IPS DF 19.7 (cell line): Measurements from ENCODE around the gene P2RY8.
A peak's percentile ranks its signal among the peaks of the same experiment; 100 is the strongest.
"Not testable (repeated sequence)": the region's sequence is repeated elsewhere in the genome, so short reads cannot be mapped to it uniquely, and the experiment has no call there.

Experiments
- DNase-seq: peaks from one replicate; pipeline ENCODE4 v3.0.0-alpha.2; 2013; ENCODE audit warnings: low read depth, low spot score

The P2RY8 gene

GRCh38 chrX:1487401-1487800, 49.6 kb downstream of the P2RY8 start:
- DNase-seq = no peak

DNA sequence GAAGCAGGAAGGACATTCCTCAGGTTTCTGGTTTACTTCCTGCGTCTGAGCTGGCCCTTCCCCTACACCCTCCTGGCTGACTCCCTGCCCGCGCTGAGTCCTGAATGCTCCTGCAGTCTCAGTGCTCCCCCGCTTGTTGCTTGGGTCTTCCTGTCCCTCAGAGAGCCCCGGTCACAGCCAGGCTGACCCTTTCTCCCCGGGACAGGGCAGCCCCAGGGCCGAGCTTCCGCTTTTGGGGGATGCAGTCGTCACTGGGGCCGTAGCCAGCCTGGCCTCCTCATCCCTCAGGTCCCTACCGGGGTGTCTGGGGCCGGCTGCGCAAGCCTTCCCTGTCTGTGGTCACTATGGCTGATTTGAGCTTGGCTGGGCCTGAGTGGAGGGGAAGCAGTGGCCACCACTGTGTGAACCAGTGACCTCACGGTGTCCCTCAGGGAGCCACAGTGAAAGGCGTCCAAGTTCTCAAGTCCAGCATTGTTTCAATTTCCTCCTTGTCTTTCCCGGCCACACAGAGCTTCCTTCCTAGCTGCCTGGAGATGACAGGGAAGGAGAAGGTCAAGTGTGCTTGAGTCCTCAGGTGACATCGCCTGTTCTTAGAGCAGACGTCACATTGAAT, 50.1 kb downstream of the P2RY8 start:
- DNase-seq = no peak

DNA sequence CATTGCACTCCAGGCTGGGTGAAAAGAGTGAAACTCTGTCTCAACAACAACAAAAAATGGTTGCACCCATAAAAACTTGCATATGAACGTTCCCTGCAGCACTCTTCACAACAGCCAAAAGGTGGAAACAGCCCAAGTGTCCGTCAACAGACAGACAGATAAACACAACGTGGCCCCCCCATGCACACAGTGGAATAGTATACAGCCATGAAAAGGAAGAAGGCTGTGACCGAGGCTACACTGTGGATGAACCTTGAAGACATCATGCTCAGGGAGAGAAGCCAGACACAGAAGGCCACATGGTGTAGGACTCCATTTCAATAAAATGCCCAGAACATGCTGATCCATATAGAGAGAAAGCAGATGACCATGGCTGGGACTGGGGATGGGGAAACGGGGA, 50.8 kb downstream of the P2RY8 start:
- DNase-seq = no peak

- no peak for DNase-seq
Observed at GRCh38 chrX:1485033-1485432, 52.0 kb downstream of the P2RY8 start.

GRCh38 chrX:1484638-1485019, 52.4 kb downstream of the P2RY8 start:
- no peak for DNase-seq

DNA sequence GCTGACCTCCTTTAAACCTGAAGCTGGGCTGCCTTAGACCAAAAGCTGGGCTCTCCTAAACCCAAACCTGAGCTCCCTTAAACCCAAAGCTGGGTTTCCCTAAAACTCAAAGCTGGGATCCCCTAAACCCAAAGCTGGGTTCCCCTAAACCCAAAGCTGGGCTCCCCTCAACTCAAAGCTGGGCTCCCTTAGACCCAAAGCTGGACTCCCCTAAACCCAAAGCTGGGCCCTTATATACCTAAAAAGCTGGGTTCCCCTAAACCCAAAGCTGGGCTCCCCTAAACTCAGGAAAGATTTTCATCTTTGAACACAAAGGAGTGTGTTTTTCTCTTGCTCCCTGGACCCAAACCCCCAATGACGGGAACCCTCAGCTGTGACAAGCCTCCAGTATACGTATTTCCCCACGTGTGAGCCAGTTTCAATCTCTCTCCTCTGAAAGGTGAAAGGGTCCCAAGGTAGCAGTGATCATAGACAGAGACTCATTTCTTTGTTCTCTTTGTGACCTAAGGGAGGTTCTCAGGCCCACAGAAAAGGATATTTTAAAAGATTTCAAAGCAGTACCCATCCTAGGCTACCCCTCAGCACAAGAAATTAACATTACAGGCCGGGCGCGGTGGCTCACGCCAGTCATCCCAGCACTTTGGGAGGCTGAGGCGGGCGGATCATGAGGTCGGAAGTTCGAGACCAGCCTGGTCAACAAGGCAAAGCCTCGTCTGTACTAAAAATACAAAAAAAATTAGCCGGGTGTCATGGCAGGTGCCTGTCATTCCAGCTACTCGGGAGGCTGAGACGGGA, 52.9 kb downstream of the P2RY8 start:
- no peak for DNase-seq

GRCh38 chrX:1482530-1482928, 54.5 kb downstream of the P2RY8 start:
- DNase-seq = not testable (repeated sequence)

GRCh38 chrX:1481636-1482529, 55.1 kb downstream of the P2RY8 start:
- peak; percentile 65 for DNase-seq

DNA sequence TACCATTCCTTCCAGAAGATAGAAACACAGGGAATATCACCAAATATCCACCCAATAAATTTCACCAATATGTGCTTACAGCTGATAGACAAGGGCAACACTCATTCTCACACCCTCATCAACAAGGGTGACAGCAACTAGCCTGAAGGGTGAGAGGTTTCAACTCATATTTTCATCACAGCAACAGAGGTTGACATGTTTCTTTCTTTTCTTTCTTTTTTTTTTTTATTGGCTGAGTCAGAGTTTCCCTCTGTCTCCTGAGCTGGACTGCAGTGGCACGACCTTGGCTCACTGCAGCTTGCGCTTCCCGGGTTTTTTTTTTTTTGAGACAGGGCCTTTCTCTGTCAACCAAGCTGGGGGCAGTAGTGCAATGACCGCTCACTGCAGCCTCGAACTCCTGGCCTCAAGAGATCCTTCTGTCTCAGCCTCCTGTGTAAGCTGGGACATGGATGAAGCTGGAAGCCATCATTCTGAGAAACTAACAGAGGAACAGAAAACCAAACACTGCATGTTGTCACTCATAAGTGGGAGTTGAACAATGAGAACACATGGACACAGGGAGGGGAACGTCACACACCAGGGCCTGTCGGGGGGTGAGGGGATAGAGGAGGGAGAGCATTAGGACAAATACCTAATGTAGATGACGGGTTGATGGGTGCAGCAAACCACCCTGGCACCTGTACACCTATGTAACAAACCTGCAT, 56.8 kb downstream of the P2RY8 start:
- no peak for DNase-seq

DNA sequence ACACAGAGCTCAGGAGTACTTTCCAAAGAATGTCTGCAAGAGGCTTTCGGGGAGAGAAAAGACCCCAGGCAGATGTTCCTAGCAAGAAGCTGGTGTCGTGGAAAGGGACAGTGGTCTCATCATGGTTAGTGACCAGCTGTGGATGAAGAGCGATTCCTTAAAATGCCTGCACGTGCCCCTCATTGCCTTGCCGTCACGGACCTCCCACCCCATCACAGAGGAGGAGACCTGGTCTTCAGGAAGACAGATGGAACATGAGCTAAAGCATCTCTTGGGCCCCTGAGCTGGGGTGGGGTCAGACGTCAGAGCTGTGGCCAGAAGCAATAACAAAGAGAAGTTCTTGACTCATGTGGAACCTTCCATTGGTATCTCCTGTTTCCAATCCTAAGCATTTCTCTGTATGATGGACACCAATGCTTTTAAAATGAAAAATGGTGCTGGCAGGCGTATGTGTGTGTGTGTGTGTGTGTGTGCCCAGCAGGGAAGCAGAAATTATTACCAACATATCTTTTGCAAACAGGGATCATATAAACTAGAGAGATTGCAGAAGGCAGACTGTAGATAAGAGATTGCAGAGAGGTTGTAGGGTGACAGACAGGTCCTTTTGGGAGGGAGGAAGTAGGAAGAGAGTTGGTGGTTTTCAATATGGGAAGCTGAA, 59.1 kb downstream of the P2RY8 start:
- no peak for DNase-seq

DNA sequence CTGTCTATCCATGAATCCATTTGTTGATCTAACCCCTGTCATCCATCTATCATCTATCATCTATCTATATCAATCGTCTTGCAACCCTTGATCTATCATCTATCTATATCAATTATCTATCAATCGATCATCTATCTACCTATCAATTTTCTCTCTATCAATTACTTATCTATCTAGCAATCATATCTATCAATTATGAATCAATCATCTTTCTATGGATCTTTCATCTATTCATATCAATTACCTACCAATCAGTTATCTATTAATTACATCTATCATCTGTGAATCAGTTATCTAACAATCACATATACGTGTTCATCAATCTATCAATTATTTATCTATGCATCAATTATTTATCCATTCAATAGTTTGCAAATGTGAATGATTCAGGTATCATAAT, 59.8 kb downstream of the P2RY8 start:
- no peak for DNase-seq

- DNase-seq = no peak
Observed at GRCh38 chrX:1476682-1477081, 60.3 kb downstream of the P2RY8 start.

GRCh38 chrX:1475881-1476280, 61.1 kb downstream of the P2RY8 start:
- no peak for DNase-seq

DNA sequence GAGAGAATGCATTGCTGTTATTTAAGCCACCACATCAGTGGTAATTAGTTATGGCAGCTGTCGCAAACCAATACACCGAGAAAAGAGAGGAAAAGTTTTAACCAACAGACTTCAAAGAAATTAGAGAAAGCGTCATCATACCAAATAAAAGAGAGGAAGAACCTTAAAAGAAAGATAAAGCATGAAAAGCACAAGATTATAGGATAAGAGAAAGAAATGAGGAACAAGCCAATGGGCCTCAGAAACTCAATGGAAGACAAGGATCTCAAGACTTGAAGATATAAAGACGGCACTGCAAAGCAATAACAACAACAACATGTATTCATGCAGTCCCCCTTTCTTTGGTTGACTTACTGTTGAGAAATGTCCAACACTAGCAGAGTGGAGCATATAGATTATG, 61.5 kb downstream of the P2RY8 start:
- no peak for DNase-seq

GRCh38 chrX:1474593-1474992, 62.4 kb downstream of the P2RY8 start:
- not testable (repeated sequence) for DNase-seq

GRCh38 chrX:1472975-1473374, 64.0 kb downstream of the P2RY8 start:
- DNase-seq = no peak

GRCh38 chrX:1468250-1468772, 68.7 kb downstream of the P2RY8 start:
- DNase-seq = no peak

DNA sequence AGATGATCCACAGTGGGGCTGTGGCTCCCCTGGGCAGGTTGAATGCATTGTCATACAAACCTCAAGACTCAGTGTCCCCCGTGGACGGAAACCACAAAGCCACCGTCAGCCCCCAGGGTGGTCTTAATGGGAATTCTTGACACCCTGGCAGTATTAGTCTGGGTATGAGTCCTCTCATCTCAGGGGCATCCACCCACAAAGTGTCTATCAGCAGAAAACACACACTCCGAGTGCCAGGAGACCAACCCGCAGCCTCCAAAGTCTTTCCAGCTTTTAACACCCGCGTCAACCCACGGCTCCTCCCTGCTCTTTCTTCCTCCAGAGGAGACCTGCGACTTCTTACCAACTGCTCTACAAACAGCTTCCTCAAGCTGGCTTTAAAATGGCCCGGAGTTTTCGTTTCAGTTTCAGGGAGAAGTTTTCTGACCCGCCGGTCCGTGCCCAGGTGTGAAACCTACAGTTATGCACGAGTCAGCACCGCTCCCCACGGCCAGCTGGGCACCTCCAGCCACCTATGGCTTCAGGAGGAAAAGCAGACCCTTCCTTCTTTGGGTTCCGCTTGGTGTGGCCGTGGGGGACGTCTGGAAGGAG, 69.9 kb downstream of the P2RY8 start:
- no peak for DNase-seq

GRCh38 chrX:1466232-1466661, 70.7 kb downstream of the P2RY8 start:
- DNase-seq = no peak
